ENCODE results near the gene ARID3B.
"Not testable (repeated sequence)": the region's sequence is repeated elsewhere in the genome, so short reads cannot be mapped to it uniquely, and the experiment has no call there.

Gene ARID3B

DNA sequence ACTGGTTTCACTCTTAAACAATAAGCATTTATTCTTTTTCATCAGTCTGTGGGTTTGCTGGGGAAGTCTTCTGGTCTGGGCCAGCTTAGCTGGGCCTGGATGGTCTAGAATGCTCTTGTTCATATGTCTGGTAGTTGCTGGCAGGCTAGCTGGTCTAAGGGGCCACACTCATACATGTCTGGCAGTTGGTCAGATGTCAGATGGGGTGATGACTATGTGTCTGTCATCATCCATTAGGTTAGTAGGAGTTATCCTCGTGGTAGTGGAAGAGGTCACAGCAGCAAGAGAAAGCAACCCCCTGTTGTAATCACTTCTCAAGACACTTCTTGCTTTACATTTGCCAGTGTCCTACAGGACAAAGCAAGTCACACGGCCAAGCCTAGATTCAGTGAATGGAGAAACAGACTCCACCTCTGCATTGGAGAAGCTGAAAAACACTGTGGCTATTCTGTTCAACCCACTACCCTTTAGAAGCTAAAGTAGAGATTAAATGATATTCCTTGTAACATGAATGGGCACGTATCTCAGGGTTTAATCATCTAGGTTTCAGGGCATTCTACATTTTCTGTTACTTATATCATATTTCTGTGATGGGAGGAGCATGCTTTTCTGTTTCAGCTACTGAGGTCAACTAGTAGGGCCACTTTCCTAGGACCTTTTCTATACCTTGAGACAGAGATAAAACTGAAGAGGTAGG, 5.5 kb upstream of the ARID3B start:
- no peak for DNase-seq (ENCODE audit: low read depth)

GRCh38 chr15:74537736-74538135, 3.3 kb upstream of the ARID3B start:
- DNase-seq (ENCODE audit: low read depth), result no peak

DNA sequence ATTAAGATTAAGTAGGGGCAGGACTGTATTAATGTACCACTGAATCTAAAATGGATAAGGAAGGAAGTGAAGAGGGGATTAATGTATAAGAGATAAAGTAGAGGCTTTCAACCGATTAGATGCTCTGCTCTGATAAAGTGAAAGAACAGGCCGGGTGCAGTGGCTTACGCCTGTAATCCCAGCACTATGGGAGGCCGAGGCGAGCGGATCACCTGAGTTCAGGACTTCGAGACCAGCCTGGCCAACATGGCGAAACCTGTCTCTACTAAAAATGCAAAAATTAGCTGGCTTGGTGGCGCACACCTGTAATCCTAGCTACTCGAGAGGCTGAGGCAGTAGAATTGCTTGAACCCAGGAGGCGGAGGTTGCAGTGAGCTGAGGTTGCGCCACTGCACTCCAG, 1.5 kb upstream of the ARID3B start:
- not testable (repeated sequence) for DNase-seq (ENCODE audit: low read depth)

GRCh38 chr15:74540161-74540760, 759 bp upstream of the ARID3B start:
- DNase-seq (ENCODE audit: low read depth), result no peak

DNA sequence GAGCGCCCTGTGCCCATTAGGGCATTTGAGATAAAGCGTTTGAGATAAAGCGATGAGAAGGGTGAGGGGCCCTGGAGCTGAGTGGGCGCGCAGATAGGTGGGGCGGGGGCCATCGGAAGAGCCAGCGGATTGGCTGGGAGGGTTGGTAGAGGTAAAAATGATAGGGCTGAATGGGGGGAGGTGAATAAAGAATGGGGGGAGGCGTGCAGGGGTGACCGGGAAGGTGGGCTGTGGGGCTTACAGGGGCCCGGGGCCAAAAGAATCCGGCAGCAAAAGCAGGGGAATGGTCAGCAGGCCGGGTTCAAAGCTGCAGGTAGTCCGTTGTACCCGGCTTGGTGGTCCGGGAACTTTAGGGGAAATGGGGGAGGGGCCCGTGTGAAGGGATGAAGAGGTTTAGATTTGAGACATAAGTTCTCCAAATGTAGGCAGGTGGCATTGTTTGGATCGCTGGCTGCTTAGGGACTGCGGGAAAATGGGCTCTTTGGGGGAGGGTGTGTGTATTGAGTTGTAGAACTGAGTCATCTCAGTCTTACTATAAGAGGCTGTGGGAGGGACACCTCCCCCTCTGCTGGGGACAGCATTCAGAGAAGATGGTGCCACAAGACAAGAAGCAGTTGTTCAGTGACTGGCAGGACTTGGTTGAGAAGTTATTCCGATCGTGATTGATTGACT, 610 bp downstream of the ARID3B start:
- no peak for DNase-seq (ENCODE audit: low read depth)

- no peak for DNase-seq (ENCODE audit: low read depth)
Observed at GRCh38 chr15:74542166-74543042, 1.4 kb downstream of the ARID3B start.

- DNase-seq (ENCODE audit: low read depth), result no peak
Observed at GRCh38 chr15:74543043-74543422, 2.0 kb downstream of the ARID3B start.

GRCh38 chr15:74543583-74543982, 2.6 kb downstream of the ARID3B start:
- no peak for DNase-seq (ENCODE audit: low read depth)

DNA sequence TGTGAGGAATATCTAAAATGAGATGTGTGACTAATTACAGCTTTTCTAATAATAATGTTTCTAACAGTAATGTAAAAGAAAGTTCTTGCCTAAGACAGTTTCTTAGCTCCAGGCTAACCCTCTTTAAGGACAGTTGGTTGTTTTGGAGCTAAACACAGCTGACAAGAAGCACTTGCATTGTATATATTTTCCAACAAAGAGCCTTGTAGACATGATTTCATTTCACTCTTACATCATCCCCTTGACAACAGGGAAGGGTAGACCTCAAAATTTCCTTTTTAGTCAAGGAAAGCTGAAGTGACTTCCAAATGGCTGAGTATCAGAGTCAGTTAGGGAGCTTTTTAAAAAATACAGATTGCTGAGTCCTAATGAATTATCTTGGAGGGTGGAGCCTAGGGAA, 4.1 kb downstream of the ARID3B start:
- no peak for DNase-seq (ENCODE audit: low read depth)

DNA sequence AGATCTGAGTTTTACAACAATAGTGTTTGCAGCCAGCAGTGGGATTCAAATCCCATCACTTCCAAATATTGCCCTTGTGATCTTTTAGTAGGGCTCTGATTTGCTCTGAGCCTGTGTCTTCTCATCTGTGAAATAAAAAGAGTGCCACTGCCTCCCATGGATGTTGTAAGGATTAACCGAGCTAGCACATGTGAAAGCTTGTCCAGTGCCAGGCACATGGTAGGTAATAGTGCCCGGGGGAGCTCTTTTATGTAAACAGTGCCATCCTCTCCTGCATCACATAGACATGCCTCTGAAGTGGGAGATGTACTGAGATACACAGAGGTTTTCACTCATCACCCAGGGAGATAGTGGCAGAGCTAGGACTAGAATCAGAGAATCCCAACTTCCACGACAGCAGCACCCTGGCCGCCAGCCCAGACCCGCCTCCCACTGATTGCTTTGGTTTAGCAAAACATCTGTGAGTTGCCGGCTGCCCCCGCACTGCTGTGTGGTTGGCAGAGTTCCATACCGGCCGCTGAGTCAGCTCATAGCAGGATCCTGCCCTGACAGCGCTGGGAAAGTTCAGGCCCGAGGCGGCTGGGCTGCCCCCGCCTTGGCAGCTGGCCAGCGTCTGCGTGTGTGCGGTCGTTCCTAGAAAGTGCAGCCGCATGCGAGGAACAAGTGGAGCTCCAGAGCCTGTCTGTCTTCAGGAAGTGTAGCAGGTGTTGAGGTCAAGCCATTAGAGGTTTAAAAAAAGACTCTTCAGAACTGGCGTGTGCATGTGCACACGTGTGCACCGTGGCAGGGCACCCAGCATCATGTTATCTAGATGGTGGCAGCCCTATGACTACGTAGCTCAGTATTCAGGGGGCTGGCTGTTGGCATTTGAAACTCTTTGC, 5.0 kb downstream of the ARID3B start:
- peak; percentile 99 for DNase-seq (ENCODE audit: low read depth)

DNA sequence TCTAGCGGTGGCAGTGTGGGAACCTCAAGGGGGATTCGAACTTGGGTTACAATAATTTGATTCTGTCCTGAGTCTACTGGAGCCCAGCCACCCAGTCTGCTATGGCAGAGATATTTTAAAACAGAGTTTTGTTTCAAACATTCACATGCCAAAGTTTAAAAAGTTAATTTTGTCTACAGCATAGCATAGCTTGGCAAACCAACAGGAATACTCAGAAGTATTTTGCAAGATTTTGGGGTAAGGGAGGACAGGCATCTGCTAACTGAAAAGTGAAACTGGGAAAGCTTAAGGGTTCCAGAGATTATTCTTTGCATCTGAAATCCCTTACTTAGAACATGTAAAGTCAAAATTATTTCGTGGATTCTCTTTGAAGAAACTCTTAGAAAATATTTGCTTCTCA, 6.6 kb downstream of the ARID3B start:
- no peak for DNase-seq (ENCODE audit: low read depth)

- no peak for DNase-seq (ENCODE audit: low read depth)
Observed at GRCh38 chr15:74548241-74548640, 7.2 kb downstream of the ARID3B start.

DNA sequence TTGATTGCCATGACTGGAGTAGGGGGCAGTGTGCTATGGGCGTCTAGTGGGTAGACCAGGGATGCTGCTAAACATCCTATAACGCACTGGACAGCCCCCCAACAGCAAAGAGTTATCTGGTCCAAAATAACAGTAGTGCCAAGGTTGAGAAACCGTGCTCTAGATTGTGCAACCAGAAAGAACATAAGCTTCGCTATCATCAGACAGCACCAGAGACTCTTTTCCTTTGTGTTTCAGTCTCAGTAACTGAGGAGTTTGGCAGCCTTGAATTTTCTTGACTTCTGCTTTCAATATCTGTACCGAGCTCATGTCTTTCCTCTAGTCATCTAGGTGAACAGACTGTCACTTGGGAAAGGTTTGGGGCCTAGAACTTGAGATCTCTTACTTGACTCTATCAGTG, 8.8 kb downstream of the ARID3B start:
- DNase-seq (ENCODE audit: low read depth), result no peak

DNA sequence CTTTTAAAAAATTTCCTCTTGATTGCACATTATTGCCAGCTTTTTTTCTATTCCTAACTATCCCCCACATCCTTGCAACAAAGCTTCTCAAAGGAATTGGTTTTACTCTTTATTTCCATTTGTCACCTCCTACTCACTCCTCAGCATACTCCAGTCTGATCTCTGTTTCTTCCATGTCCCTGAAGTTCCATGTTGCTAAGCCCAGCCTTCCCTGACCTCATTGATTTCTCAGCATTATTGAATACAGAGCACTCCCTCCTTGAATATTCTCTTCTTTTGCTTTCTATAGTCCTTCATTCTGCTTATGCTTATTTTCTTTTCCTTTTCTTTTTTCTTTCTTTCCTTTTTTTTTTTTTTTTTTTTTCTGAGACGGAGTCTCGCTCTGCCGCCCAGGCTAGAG, 10.7 kb downstream of the ARID3B start:
- DNase-seq (ENCODE audit: low read depth), result no peak

GRCh38 chr15:74552773-74553441, 11.9 kb downstream of the ARID3B start:
- no peak for DNase-seq (ENCODE audit: low read depth)

DNA sequence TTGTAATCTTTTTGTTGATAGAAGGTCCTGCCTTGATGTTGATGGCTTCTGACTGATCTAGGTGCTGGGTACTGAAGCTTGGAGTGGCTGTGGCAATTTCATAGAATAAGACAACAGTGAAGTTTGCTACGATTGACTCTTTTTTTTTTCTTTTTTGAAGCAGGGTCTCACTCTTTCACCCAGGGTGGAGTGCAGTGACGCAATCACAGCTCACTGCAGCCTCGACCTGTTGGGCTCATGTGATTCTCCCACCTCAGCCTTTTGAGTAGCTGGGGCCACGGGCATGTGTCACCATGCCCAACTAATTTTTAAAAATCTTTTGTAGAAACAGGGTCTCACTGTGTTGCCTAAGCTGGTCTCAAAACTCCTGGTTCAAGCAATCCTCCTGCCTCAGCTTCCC, 14.2 kb downstream of the ARID3B start:
- no peak for DNase-seq (ENCODE audit: low read depth)

DNA sequence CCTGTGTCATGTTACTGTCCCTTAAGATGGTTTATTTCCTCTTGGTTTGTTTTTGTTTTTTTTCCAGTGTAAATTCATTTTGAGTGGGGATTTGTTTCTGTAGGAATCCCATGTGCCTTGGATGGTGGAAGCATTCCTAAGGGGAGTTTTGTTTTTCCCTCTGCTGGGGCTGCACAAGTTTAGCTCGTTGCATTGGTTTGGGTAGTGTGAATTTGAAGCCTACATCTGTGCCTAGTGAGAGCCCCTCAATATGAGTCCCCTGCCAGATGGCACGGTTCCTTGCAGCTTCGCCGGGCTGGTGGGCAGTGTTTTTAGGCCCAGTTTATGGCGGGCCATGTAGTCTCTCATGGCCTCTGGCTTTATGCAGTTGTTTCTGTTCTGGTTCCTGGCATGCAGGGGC, 17.7 kb downstream of the ARID3B start:
- DNase-seq (ENCODE audit: low read depth), result no peak

- DNase-seq (ENCODE audit: low read depth), result no peak
Observed at GRCh38 chr15:74563442-74563841, 22.4 kb downstream of the ARID3B start.

GRCh38 chr15:74564182-74564581, 23.2 kb downstream of the ARID3B start:
- DNase-seq (ENCODE audit: low read depth), result no peak

GRCh38 chr15:74565381-74566085, 24.5 kb downstream of the ARID3B start:
- no peak for DNase-seq (ENCODE audit: low read depth)
